Measurements from ENCODE around the gene FILIP1. TPM values are rescaled to one million over a fixed set of nuclear protein-coding genes. Genes with fewer than 3 reads are reported as not detected.

Gene FILIP1
- polyA plus RNA-seq, 1 of the 3 experiments (the other 2 are of a cell fraction), result 0.03 TPM

DNA sequence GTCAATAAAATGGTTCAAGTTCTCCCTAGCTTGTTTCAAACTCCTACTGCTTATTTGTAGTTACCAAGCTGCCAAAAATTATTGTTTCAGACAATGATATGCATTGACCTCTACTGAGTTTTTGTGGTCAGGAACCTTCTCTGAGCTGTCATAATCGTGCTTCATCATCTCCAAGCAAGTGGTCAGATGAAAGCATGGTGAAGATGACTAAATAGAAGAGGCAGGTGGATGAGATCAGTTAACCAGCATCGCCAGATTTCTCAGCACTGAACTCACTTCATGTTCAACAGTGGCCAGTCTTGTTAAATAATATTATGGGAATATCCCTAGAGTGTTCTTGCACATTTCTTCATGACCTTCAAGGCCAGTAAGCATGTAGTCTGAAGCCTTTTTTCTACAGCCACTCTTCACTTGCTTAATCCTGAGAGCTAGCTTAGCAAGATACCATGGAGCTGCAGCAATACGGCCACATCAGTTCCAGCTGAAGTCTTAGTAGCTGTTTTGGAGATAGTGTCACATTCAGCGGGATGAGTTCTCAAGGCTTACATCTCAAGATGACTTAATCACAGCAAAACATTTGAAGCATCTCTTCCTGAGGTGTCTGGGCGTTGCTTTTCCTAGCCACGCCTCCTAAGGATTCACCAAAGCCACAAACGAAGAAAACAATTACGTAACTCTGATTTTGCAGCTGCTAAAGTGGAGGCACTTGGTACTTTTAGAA is 107.4 kb downstream of the FILIP1 start (continued):
- TF ChIP-seq, protein P1, sequence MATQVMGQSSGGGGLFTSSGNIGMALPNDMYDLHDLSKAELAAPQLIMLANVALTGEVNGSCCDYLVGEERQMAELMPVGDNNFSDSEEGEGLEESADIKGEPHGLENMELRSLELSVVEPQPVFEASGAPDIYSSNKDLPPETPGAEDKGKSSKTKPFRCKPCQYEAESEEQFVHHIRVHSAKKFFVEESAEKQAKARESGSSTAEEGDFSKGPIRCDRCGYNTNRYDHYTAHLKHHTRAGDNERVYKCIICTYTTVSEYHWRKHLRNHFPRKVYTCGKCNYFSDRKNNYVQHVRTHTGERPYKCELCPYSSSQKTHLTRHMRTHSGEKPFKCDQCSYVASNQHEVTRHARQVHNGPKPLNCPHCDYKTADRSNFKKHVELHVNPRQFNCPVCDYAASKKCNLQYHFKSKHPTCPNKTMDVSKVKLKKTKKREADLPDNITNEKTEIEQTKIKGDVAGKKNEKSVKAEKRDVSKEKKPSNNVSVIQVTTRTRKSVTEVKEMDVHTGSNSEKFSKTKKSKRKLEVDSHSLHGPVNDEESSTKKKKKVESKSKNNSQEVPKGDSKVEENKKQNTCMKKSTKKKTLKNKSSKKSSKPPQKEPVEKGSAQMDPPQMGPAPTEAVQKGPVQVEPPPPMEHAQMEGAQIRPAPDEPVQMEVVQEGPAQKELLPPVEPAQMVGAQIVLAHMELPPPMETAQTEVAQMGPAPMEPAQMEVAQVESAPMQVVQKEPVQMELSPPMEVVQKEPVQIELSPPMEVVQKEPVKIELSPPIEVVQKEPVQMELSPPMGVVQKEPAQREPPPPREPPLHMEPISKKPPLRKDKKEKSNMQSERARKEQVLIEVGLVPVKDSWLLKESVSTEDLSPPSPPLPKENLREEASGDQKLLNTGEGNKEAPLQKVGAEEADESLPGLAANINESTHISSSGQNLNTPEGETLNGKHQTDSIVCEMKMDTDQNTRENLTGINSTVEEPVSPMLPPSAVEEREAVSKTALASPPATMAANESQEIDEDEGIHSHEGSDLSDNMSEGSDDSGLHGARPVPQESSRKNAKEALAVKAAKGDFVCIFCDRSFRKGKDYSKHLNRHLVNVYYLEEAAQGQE (IDR thresholded peaks at IDR 0.05; ENCODE audit: low read depth, low read length), result no peak
- TF ChIP-seq RXRA (IDR thresholded peaks at IDR 0.05; ENCODE audit: borderline replicate concordance, low read depth), result peak; percentile 67
- TF ChIP-seq FOXJ3 (CRISPR knock-in tag; IDR thresholded peaks at IDR 0.05), result no peak
- TF ChIP-seq, protein P2, sequence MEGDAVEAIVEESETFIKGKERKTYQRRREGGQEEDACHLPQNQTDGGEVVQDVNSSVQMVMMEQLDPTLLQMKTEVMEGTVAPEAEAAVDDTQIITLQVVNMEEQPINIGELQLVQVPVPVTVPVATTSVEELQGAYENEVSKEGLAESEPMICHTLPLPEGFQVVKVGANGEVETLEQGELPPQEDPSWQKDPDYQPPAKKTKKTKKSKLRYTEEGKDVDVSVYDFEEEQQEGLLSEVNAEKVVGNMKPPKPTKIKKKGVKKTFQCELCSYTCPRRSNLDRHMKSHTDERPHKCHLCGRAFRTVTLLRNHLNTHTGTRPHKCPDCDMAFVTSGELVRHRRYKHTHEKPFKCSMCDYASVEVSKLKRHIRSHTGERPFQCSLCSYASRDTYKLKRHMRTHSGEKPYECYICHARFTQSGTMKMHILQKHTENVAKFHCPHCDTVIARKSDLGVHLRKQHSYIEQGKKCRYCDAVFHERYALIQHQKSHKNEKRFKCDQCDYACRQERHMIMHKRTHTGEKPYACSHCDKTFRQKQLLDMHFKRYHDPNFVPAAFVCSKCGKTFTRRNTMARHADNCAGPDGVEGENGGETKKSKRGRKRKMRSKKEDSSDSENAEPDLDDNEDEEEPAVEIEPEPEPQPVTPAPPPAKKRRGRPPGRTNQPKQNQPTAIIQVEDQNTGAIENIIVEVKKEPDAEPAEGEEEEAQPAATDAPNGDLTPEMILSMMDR (IDR thresholded peaks at IDR 0.05), result no peak
- TF ChIP-seq, protein P3, sequence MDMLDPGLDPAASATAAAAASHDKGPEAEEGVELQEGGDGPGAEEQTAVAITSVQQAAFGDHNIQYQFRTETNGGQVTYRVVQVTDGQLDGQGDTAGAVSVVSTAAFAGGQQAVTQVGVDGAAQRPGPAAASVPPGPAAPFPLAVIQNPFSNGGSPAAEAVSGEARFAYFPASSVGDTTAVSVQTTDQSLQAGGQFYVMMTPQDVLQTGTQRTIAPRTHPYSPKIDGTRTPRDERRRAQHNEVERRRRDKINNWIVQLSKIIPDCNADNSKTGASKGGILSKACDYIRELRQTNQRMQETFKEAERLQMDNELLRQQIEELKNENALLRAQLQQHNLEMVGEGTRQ (IDR thresholded peaks at IDR 0.05; ENCODE audit: borderline replicate concordance, low read depth, low read length), result no peak
- TF ChIP-seq TAF1 (IDR thresholded peaks at IDR 0.05; ENCODE audit: borderline replicate concordance, low read depth, low read length), result no peak
- no peak for TF ChIP-seq RAD21 (IDR thresholded peaks at IDR 0.05; ENCODE audit: low read length)
- TF ChIP-seq, protein P4, sequence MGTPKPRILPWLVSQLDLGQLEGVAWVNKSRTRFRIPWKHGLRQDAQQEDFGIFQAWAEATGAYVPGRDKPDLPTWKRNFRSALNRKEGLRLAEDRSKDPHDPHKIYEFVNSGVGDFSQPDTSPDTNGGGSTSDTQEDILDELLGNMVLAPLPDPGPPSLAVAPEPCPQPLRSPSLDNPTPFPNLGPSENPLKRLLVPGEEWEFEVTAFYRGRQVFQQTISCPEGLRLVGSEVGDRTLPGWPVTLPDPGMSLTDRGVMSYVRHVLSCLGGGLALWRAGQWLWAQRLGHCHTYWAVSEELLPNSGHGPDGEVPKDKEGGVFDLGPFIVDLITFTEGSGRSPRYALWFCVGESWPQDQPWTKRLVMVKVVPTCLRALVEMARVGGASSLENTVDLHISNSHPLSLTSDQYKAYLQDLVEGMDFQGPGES (IDR thresholded peaks at IDR 0.05; ENCODE audit: low read depth, low read length), result no peak

DNA sequence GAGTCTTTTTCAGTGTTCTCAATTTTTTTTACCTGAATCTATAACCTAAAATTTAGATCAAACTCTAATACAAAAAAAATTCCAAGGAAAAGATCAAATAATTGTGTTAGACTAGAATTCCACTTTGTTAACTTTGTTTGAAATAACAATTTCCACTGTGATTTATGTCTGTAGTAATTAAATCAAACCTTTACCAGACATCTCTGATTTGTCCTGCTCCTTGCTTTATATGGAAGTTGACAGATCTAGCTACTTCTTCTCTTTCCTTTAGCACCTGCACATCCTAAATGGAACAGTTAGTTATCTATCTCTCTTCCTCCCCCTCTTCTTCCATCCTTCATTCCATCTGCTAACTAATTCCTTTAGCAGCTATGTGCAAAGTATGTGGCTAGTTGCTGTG is 109.5 kb downstream of the FILIP1 start:
- Histone ChIP-seq H3K27ac (ENCODE audit: low read depth in 2 of 2, low read length in 1 of 2) (no peak overlapping the region), H3K4me1 (ENCODE audit: control insufficient read depth in 1 of 2, insufficient read depth in 2 of 2, low read depth in 1 of 2, low read length in 1 of 2) (peaks cover 11% of the 10 kb centered on the region in 2 experiments; a peak in 3 of 4 replicates), H2AFZ (ENCODE audit: low read depth) (no peak overlapping the region), H3F3A (replicated peaks; ENCODE audit: insufficient read depth) (no peaks in the 10 kb centered on the region), H3K4me3 (ENCODE audit: low read depth in 2 of 2, low read length in 1 of 2) (no peak overlapping the region), H3K27me3 (ENCODE audit: insufficient read depth) (no peaks in the 10 kb centered on the region), H4K20me1 (ENCODE audit: insufficient read depth) (no peaks in the 10 kb centered on the region), H3K36me3 (replicated peaks in 1 of 2; ENCODE audit: control insufficient read depth in 1 of 2, insufficient read depth in 2 of 2, low read length in 1 of 2) (no peaks in the 10 kb centered on the region), H3K9me2 (no peaks in the 10 kb centered on the region), H3K9ac (no peak overlapping the region), H3K79me2 (ENCODE audit: insufficient read depth) (no peaks in the 10 kb centered on the region), H3K9me3 (no peaks in the 10 kb centered on the region), H3K4me2 (no peak overlapping the region)
- CTCF ChIA-PET, result interaction anchor here (1.1 kb wide), 1 partner anchor 143 kb away, joined by 3 read pairs; no protein-coding TSS in a partner anchor
- no peak for DNase-seq
- POLR2A ChIA-PET, result no interaction called here
- TF ChIP-seq RXRA (IDR thresholded peaks at IDR 0.05; ENCODE audit: borderline replicate concordance, low read depth) (no peak), NRF1 (IDR thresholded peaks at IDR 0.05; ENCODE audit: low read depth, low read length) (no peak), TCF12 (IDR thresholded peaks at IDR 0.05) (no peak), MEF2A (IDR thresholded peaks at IDR 0.05; ENCODE audit: borderline replicate concordance, low read depth) (no peak), CHD2 (IDR thresholded peaks at IDR 0.05; ENCODE audit: low read length, partially characterized antibody) (no peak), GATA2 (CRISPR knock-in tag; IDR thresholded peaks at IDR 0.05) (no peak), YY1 (IDR thresholded peaks at IDR 0.05; ENCODE audit: low read depth) (no peak)
- TF ChIP-seq, protein P2 (IDR thresholded peaks at IDR 0.05), result no peak
- TF ChIP-seq, protein P1 (IDR thresholded peaks at IDR 0.05; ENCODE audit: low read depth, low read length), result no peak
